B cell (primary cell): ENCODE results near the gene KLF11. TPM values are rescaled to one million over a fixed set of nuclear protein-coding genes. Genes with fewer than 3 reads are reported as not detected.
A peak's percentile ranks its signal among the peaks of the same experiment; 100 is the strongest.

ENCODE experiments used
- ATAC-seq: fragments of 200-7000 bp; cut with Tn5 transposase; one replicate; pipeline ENCODE4 v1.10.0; 2021; ENCODE audit warnings: low read depth, mild to moderate bottlenecking, moderate number of reproducible peaks, moderate library complexity
- CTCF ChIA-PET: fragments of 350-600 bp; sonication (Branson Sonifier 250); formaldehyde crosslinking; loops from one replicate; lab custom pipeline; 2021; ENCODE audit warnings: antibody characterized with exemption, inconsistent platforms; lab: Charles Lee
- POLR2A ChIA-PET: fragments of 350-600 bp; sonication (Branson Sonifier 250); formaldehyde crosslinking; loops from one replicate; lab custom pipeline; 2021; ENCODE audit warnings: antibody characterized with exemption; lab: Charles Lee
- DNase-seq: peaks from one replicate; pipeline ENCODE4 v3.0.0; 2013
- H2AFZ ChIP-seq: 2 replicates; pipeline ENCODE4 v1.6.1; 2012; ENCODE audit warnings: mild to moderate bottlenecking, low read depth, low read length; ENCODE audit not compliant: insufficient read depth, poor library complexity, severe bottlenecking
- H3K27ac ChIP-seq, 2 donors: 1 replicate in 1 of 2; 2 replicates in 1 of 2; pipeline ENCODE4 v1.5.1; 2012 to 2013; ENCODE audit warnings: low read length in 2 of 2, mild to moderate bottlenecking in 2 of 2, moderate library complexity in 1 of 2
- H3K27me3 ChIP-seq, 4 experiments: fragments of 200-600 bp in 1 of 4; sonication (generic) in 1 of 4; replicated peaks in 1 of 4; 1 replicate in 2 of 4; 2 replicates in 2 of 4; pipeline versions ENCODE4 v1.6.1 to v1.7.0; 2013 to 2016; ENCODE audit warnings: low read length in 3 of 4, mild to moderate bottlenecking in 2 of 4, mixed read lengths in 1 of 4, moderate library complexity in 1 of 4; ENCODE audit not compliant: insufficient read depth in 4 of 4, control insufficient read depth in 3 of 4; ENCODE audit errors: control extremely low read depth in 1 of 4
- H3K36me3 ChIP-seq, 2 experiments: replicated peaks in 1 of 2; 1 replicate in 1 of 2; 2 replicates in 1 of 2; pipeline versions ENCODE4 v1.6.1 to v1.7.1; 2013; ENCODE audit warnings: low read length in 1 of 2; ENCODE audit not compliant: insufficient read depth in 2 of 2, control insufficient read depth in 1 of 2; ENCODE audit errors: control extremely low read depth in 1 of 2, extremely low read depth in 1 of 2
- H3K4me1 ChIP-seq, 2 donors: fragments of 200-600 bp in 1 of 2; sonication (generic) in 1 of 2; 1 replicate in 1 of 2; 2 replicates in 1 of 2; pipeline versions ENCODE4 v1.5.1 to v1.6.1; 2013 to 2017; ENCODE audit warnings: low read length in 2 of 2; ENCODE audit not compliant: control insufficient read depth in 2 of 2, insufficient read depth in 2 of 2
- H3K4me2 ChIP-seq: replicated peaks from 2 replicates; pipeline ENCODE3; 2012; ENCODE audit warnings: mild to moderate bottlenecking, low read depth, low read length; ENCODE audit not compliant: poor library complexity, severe bottlenecking
- H3K4me3 ChIP-seq, 5 experiments: fragments of 200-600 bp in 1 of 5; sonication (generic) in 1 of 5; 1 replicate in 3 of 5; 2 replicates in 2 of 5; pipeline versions ENCODE4 v1.5.1 to v1.7.0; 2011 to 2016; ENCODE audit warnings: low read length in 4 of 5, mild to moderate bottlenecking in 4 of 5, low read depth in 2 of 5, control low read depth in 1 of 5, moderate library complexity in 1 of 5; ENCODE audit not compliant: insufficient read depth in 1 of 5; ENCODE audit errors: control extremely low read depth in 1 of 5, extremely low read depth in 1 of 5
- H3K79me2 ChIP-seq: fragments of 200-600 bp; sonication (generic); one replicate; pipeline ENCODE4 v1.6.0; 2016; ENCODE audit warnings: low read length; ENCODE audit not compliant: control insufficient read depth, insufficient read depth
- H3K9ac ChIP-seq: fragments of 200-600 bp; sonication (generic); 2 replicates; pipeline ENCODE4 v1.6.1; 2017; ENCODE audit warnings: mild to moderate bottlenecking, low read length, moderate library complexity
- H3K9me3 ChIP-seq, 3 donors: one replicate each; pipeline versions ENCODE4 v1.6.1 to v1.7.1; 2013; ENCODE audit warnings: low read length in 2 of 3; ENCODE audit not compliant: control insufficient read depth in 2 of 3, insufficient read depth in 1 of 3; ENCODE audit errors: control extremely low read depth in 1 of 3
- H4K20me1 ChIP-seq: 2 replicates; pipeline ENCODE4 v1.6.0; 2012; ENCODE audit warnings: mild to moderate bottlenecking, low read length; ENCODE audit not compliant: insufficient read depth, control insufficient read depth, poor library complexity, severe bottlenecking
- H3K27ac Mint-ChIP-seq: one replicate; pipeline ENCODE4 v1.8.0; 2021; ENCODE audit warnings: mixed read lengths
- H3K27me3 Mint-ChIP-seq: one replicate; pipeline ENCODE4 v1.8.0; 2021; ENCODE audit warnings: mixed read lengths
- H3K4me1 Mint-ChIP-seq: one replicate; pipeline ENCODE4 v1.8.0; 2021; ENCODE audit warnings: mixed read lengths
- H3K4me3 Mint-ChIP-seq: one replicate; pipeline ENCODE4 v1.8.0; 2021; ENCODE audit warnings: mixed read lengths
- H3K9me3 Mint-ChIP-seq: one replicate; pipeline ENCODE4 v1.8.0; 2022; ENCODE audit warnings: mixed read lengths; ENCODE audit not compliant: insufficient read depth
- EZH2 ChIP-seq: IDR thresholded peaks from 2 replicates; pipeline ENCODE4 v1.6.1; 2012; ENCODE audit warnings: borderline replicate concordance, low read depth, mild to moderate bottlenecking, moderate library complexity, low read length; ENCODE audit not compliant: insufficient read depth, poor library complexity, severe bottlenecking
- WGBS: methylation state at CpG from one replicate; pipeline ENCODE4 v1.1.5; 2013; ENCODE audit warnings: missing lambda C conversion rate; ENCODE audit not compliant: insufficient coverage; 5-methylcytosine and 5-hydroxymethylcytosine counted together
- intact Hi-C: fragments of 100-400 bp; cut with micrococcal nuclease; formaldehyde crosslinking; loops from one replicate; pipeline ENCODE4 v1.10.0; 2022
- polyA plus RNA-seq: library from polyadenylated mRNA; depleted of rRNA; stranded (reverse); fragments of >200 nt; gene quantifications from 2 replicates; pipeline ENCODE4 v1.2.3, GENCODE V29; 2012
- total RNA-seq, 2 donors: library from RNA; stranded (reverse); fragments of 120-200 nt in 1 of 2; gene quantifications; 1 replicate in 1 of 2; 2 replicates in 1 of 2; pipeline versions ENCODE4 v1.2.3 to v1.2.4, GENCODE V29; 2013 to 2022
- TF ChIP-seq, protein P1 (sequence below): fragments of 200-600 bp; IDR thresholded peaks from one replicate; pipeline ENCODE4 v1.8.0; 2022; ENCODE audit warnings: antibody characterized with exemption, mild to moderate bottlenecking

Gene KLF11
- total and polyA plus RNA-seq, 2 donors (not counting 1 experiment from before 2014, with no cell fraction given): 20.8 to 48.4 TPM

GRCh38 chr2:10042301-10043161, 819 bp upstream of the KLF11 start:
- ChIA-PET CTCF (interaction anchor here (0.9 to 12.6 kb wide), 4 partner anchors 12 to 403 kb away, joined by 3 to 319 read pairs (median 5); no protein-coding TSS in a partner anchor), POLR2A (interaction anchor here (0.8 to 2.8 kb wide), 6 partner anchors 11 to 412 kb away, joined by 3 to 16 read pairs (median 4); partner anchors contain the start of genes TAF1B and YWHAQ)
- H3K27ac Mint-ChIP-seq: peak overlapping the region; percentile 92
- peak overlapping the region; percentile 93 for H3K4me2 ChIP-seq
- no peaks in the 10 kb centered on the region for H3K79me2 ChIP-seq
- no peaks in the 10 kb centered on the region for H3K9me3 Mint-ChIP-seq
- DNase-seq (peak; percentile 66), ATAC-seq (peak; percentile 2)
- H3K27me3 Mint-ChIP-seq: no peaks in the 10 kb centered on the region
- intact Hi-C loops: loop anchor here (1.0 to 10.0 kb wide), 7 partner anchors 13 to 1208 kb away; partner anchors contain the start of genes ADAM17, GRHL1, IAH1 and KIDINS220
- peak overlapping the region; percentile 89 for H3K4me3 Mint-ChIP-seq
- H2AFZ ChIP-seq: peak overlapping the region; percentile 44
- H3K4me3 ChIP-seq: peak overlapping the region; percentile 49 to 84 (median 68)
- WGBS: 39% methylated on average over 51 of the region's 54 CpGs
- H3K4me1 ChIP-seq: peaks cover 12 to 20% of the 10 kb centered on the region in 2 donors
- H3K27ac ChIP-seq: peak overlapping the region; percentile 51 to 58
- peak overlapping the region; percentile 80 for H3K9ac ChIP-seq
- TF ChIP-seq, protein P1, sequence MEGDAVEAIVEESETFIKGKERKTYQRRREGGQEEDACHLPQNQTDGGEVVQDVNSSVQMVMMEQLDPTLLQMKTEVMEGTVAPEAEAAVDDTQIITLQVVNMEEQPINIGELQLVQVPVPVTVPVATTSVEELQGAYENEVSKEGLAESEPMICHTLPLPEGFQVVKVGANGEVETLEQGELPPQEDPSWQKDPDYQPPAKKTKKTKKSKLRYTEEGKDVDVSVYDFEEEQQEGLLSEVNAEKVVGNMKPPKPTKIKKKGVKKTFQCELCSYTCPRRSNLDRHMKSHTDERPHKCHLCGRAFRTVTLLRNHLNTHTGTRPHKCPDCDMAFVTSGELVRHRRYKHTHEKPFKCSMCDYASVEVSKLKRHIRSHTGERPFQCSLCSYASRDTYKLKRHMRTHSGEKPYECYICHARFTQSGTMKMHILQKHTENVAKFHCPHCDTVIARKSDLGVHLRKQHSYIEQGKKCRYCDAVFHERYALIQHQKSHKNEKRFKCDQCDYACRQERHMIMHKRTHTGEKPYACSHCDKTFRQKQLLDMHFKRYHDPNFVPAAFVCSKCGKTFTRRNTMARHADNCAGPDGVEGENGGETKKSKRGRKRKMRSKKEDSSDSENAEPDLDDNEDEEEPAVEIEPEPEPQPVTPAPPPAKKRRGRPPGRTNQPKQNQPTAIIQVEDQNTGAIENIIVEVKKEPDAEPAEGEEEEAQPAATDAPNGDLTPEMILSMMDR: no peak
- no peak for TF ChIP-seq EZH2
- H3K27me3 ChIP-seq: no peaks in the 10 kb centered on the region
- peaks cover 9% of the 10 kb centered on the region for H4K20me1 ChIP-seq
- peaks cover 0 to 13% of the 10 kb centered on the region in 2 experiments for H3K36me3 ChIP-seq
- H3K4me1 Mint-ChIP-seq: peaks cover 25% of the 10 kb centered on the region
- H3K9me3 ChIP-seq: peaks cover 0 to 20% (median 0%) of the 10 kb centered on the region in 3 donors
